ENCODE measurements around the gene PAQR3. TPM values are rescaled to one million over a fixed set of nuclear protein-coding genes. Genes with fewer than 3 reads are reported as not detected.

Gene PAQR3
- total and polyA plus RNA-seq, 2 of the 8 experiments (the other 6 are each of a cell fraction or from before 2014, with no cell fraction given): 28.9 to 35.2 TPM

- ChIA-PET POLR2A (ENCODE audit: partially characterized antibody) (no interaction called here), CTCF (ENCODE audit: partially characterized antibody) (interaction anchor here (1.4 to 3.3 kb wide), 2 partner anchors 16 to 1265 kb away, joined by 3 to 13 read pairs; no protein-coding TSS in a partner anchor)
- Histone ChIP-seq H3K79me1 (ENCODE audit: low read depth, low read length) (no peaks in the 10 kb centered on the region; the same call in none of the 2 replicates), H2BK120ac (replicated peaks; ENCODE audit: low read depth, low read length) (no peak overlapping the region), H4K20me1 (replicated peaks in 1 of 2; ENCODE audit: control insufficient read depth in 1 of 2, insufficient read depth in 2 of 2, low read length in 2 of 2) (peaks cover 0 to 6% of the 10 kb centered on the region in 2 experiments), H2AK5ac (ENCODE audit: low read depth, low read length) (no peak overlapping the region), H3K56ac (replicated peaks; ENCODE audit: insufficient read length, low read depth, low read length) (no peak overlapping the region), H4K91ac (replicated peaks; ENCODE audit: insufficient read length, low read length) (no peak overlapping the region), H3K4ac (replicated peaks; ENCODE audit: insufficient read length, low read depth, low read length) (no peak overlapping the region), H3K4me2 (ENCODE audit: insufficient read depth in 1 of 2, low read depth in 2 of 2, low read length in 2 of 2) (peak overlapping the region; percentile 45 to 80), H3K14ac (ENCODE audit: insufficient read length) (no peak overlapping the region), H2BK5ac (ENCODE audit: low read depth, low read length) (no peak overlapping the region), H3K18ac (ENCODE audit: extremely low read depth, low read length) (no peak overlapping the region), H4K8ac (ENCODE audit: extremely low read depth, insufficient read depth, low read length) (no peak overlapping the region), H3K36me3 (ENCODE audit: control insufficient read depth in 2 of 4, insufficient read depth in 4 of 4, low read length in 3 of 4) (peaks cover 0 to 10% (median 0%) of the 10 kb centered on the region in 4 experiments; a peak in 2 of 8 replicates), H3K27me3 (replicated peaks in 1 of 4; ENCODE audit: control insufficient read depth in 3 of 4, extremely low read depth in 1 of 4, insufficient read depth in 3 of 4, low read length in 3 of 4) (peaks cover 0 to 13% (median 3%) of the 10 kb centered on the region in 4 experiments; a peak in 4 of 7 replicates), H3K79me2 (ENCODE audit: control insufficient read depth in 1 of 2, insufficient read depth in 2 of 2, low read length in 2 of 2) (peaks cover 0 to 17% of the 10 kb centered on the region in 2 experiments; a peak in 3 of 4 replicates), H3K9ac (replicated peaks in 1 of 4; ENCODE audit: extremely low read depth in 1 of 4, low read depth in 3 of 4, low read length in 3 of 4) (no peak overlapping the region), H3K27ac (ENCODE audit: low read depth, low read length) (no peak overlapping the region), H3K23ac (ENCODE audit: insufficient read length) (no peak overlapping the region), H2BK20ac (ENCODE audit: low read length) (no peak overlapping the region), H2BK12ac (ENCODE audit: low read depth, low read length) (no peak overlapping the region), H4K5ac (ENCODE audit: insufficient read length, low read depth, low read length) (no peak overlapping the region), H2AFZ (ENCODE audit: low read length) (no peak overlapping the region), H3K4me3 (ENCODE audit: extremely low read depth in 1 of 4, insufficient read depth in 2 of 4, low read depth in 3 of 4, low read length in 4 of 4) (peak overlapping the region in 3 of 4 experiments; percentile 7 to 22 (median 17); a peak in 3 of 8 replicates), H3K9me3 (ENCODE audit: insufficient read depth in 2 of 2, low read depth in 1 of 2, low read length in 1 of 2) (no peaks in the 10 kb centered on the region), H2BK15ac (ENCODE audit: low read length) (no peak overlapping the region), H3K4me1 (replicated peaks in 1 of 4; ENCODE audit: control insufficient read depth in 3 of 4, insufficient read depth in 4 of 4, low read length in 3 of 4) (peaks cover 0 to 14% (median 3%) of the 10 kb centered on the region in 4 experiments; a peak in 3 of 7 replicates), H3K23me2 (ENCODE audit: low read depth, low read length) (peaks cover 5% of the 10 kb centered on the region; the same call in 1 of the 2 replicates)
- no peak for FAIRE-seq
- DNase-seq (ENCODE audit: low read depth in 1 of 2, low spot score in 2 of 2): no peak
- no peak for TF ChIP-seq E2F6 (IDR thresholded peaks at IDR 0.05)
- no peak for TF ChIP-seq CREB1 (IDR thresholded peaks at IDR 0.05)
- no peak for TF ChIP-seq SP2 (IDR thresholded peaks at IDR 0.05; ENCODE audit: low read length)
- TF ChIP-seq TBP (IDR thresholded peaks at IDR 0.05; ENCODE audit: low read depth, low read length): no peak
- TF ChIP-seq CBX8 (IDR thresholded peaks at IDR 0.05; ENCODE audit: borderline replicate concordance, low read depth, low read length): no peak
- TF ChIP-seq HDAC2 (IDR thresholded peaks at IDR 0.05; ENCODE audit: borderline replicate concordance in 1 of 2, low read depth in 2 of 2, low read length in 2 of 2): no peak
- no peak for TF ChIP-seq PHF8 (conservative IDR thresholded peaks at IDR 0.05; ENCODE audit: low read depth, low read length)
- no peak for TF ChIP-seq SIN3A (conservative IDR thresholded peaks at IDR 0.05 in 1 of 2, IDR thresholded peaks at IDR 0.05 in 1 of 2; ENCODE audit: low read depth in 1 of 2, low read length in 2 of 2)
- TF ChIP-seq SIX5 (IDR thresholded peaks at IDR 0.05; ENCODE audit: low read depth, low read length): no peak
- no peak for TF ChIP-seq BCL11A (IDR thresholded peaks at IDR 0.05; ENCODE audit: low read depth in 2 of 2, low read length in 2 of 2)
- TF ChIP-seq RBBP5 (IDR thresholded peaks at IDR 0.05; ENCODE audit: borderline replicate concordance, low read depth, low read length): no peak
- no peak for TF ChIP-seq ATF3 (IDR thresholded peaks at IDR 0.05; ENCODE audit: insufficient read depth, low read depth, low read length)
- 79% methylated on average over 4 of the region's 4 CpGs; no CpG with 5 or more reads in 1 of the 2 experiments for WGBS, 2 experiments (ENCODE audit: extremely low coverage in 1 of 2, insufficient coverage in 1 of 2, insufficient read length in 1 of 2, insufficient replicate concordance in 2 of 2, low coverage in 1 of 2, low lambda C conversion rate in 2 of 2, missing lambda C conversion rate in 1 of 2)
Measured at GRCh38 chr4:78936989-78937388, 2.2 kb downstream of the PAQR3 start.

Data from H1 (cell line).